ENCODE data around the gene CCDC9B. TPM values are rescaled to one million over a fixed set of nuclear protein-coding genes. Genes with fewer than 3 reads are reported as not detected.

CCDC9B gene
- total RNA-seq, 1 donor from 2014 or later = 16.6 TPM

GRCh38 chr15:40310993-40311392, 29.7 kb downstream of the CCDC9B start:
- no peak for DNase-seq (ENCODE audit: low spot score)
- ATAC-seq = no peak

- peak; percentile 69 for DNase-seq (ENCODE audit: low spot score)
- ATAC-seq = peak; percentile 81
Observed at GRCh38 chr15:40310001-40310959, 30.5 kb downstream of the CCDC9B start.

GRCh38 chr15:40309344-40309862, 31.3 kb downstream of the CCDC9B start:
- no peak for DNase-seq (ENCODE audit: low spot score)
- ATAC-seq = no peak

- DNase-seq (ENCODE audit: low spot score) = no peak
- ATAC-seq = peak; percentile 52
Observed at GRCh38 chr15:40307421-40308211, 33.1 kb downstream of the CCDC9B start, which contains the start of gene PLCB2. Gene PLCB2, minus strand, starts transcription at chr15:40307935. Its CDS starts 263 bp downstream, at chr15:40307672.

- DNase-seq (ENCODE audit: low spot score) (no peak), ATAC-seq (no peak)
Observed at GRCh38 chr15:40306908-40307307, 33.8 kb downstream of the CCDC9B start.

GRCh38 chr15:40306371-40306770, 34.4 kb downstream of the CCDC9B start:
- ATAC-seq (no peak), DNase-seq (ENCODE audit: low spot score) (no peak)

- DNase-seq (ENCODE audit: low spot score) (no peak), ATAC-seq (no peak)
Observed at GRCh38 chr15:40305281-40305680, 35.5 kb downstream of the CCDC9B start.

- no peak for ATAC-seq
Observed at GRCh38 chr15:40303576-40303975, 37.2 kb downstream of the CCDC9B start.

GRCh38 chr15:40302981-40303380, 37.8 kb downstream of the CCDC9B start:
- ATAC-seq = no peak
- DNase-seq (ENCODE audit: low spot score) = no peak

More at GRCh38 chr15:40303576-40303975, 37.2 kb downstream of the CCDC9B start:
- no peak for DNase-seq (ENCODE audit: low spot score)

GRCh38 chr15:40302288-40302886, 38.4 kb downstream of the CCDC9B start:
- ATAC-seq (no peak), DNase-seq (ENCODE audit: low spot score) (no peak)

- no peak for DNase-seq (ENCODE audit: low spot score)
- peak; percentile 39 for ATAC-seq
Observed at GRCh38 chr15:40301467-40302179, 39.1 kb downstream of the CCDC9B start.

GRCh38 chr15:40300771-40301170, 40.0 kb downstream of the CCDC9B start:
- ATAC-seq = no peak

GRCh38 chr15:40300367-40300766, 40.4 kb downstream of the CCDC9B start:
- DNase-seq (ENCODE audit: low spot score) (no peak), ATAC-seq (no peak)

More at GRCh38 chr15:40300771-40301170, 40.0 kb downstream of the CCDC9B start:
- DNase-seq (ENCODE audit: low spot score) = no peak

GRCh38 chr15:40298216-40298935, 42.4 kb downstream of the CCDC9B start:
- DNase-seq (ENCODE audit: low spot score) = no peak
- no peak for ATAC-seq

GRCh38 chr15:40297356-40297755, 43.4 kb downstream of the CCDC9B start:
- DNase-seq (ENCODE audit: low spot score) (no peak), ATAC-seq (no peak)

- DNase-seq (ENCODE audit: low spot score) (no peak), ATAC-seq (no peak)
Observed at GRCh38 chr15:40296561-40297230, 44.0 kb downstream of the CCDC9B start.

- ATAC-seq (no peak), DNase-seq (ENCODE audit: low spot score) (no peak)
Observed at GRCh38 chr15:40295877-40296560, 44.7 kb downstream of the CCDC9B start.

- ATAC-seq = no peak
- no peak for DNase-seq (ENCODE audit: low spot score)
Observed at GRCh38 chr15:40295297-40295696, 45.4 kb downstream of the CCDC9B start.

All from left lobe of liver (tissue), 2 donors.